GM18498 (cell line): ENCODE data around the gene OGDH.

Experiments used
- ATAC-seq: cut with Tn5 transposase; IDR thresholded peaks from one replicate; pipeline ENCODE4 v1.9.1; 2021; ENCODE audit warnings: mild to moderate bottlenecking, moderate library complexity; ENCODE audit not compliant: unreplicated experiment

The OGDH gene

GRCh38 chr7:44617225-44617890 is 10.9 kb downstream of the OGDH start:
- no peak for ATAC-seq

GRCh38 chr7:44618045-44618444 is 11.6 kb downstream of the OGDH start:
- ATAC-seq = no peak

GRCh38 chr7:44618753-44619152 is 12.3 kb downstream of the OGDH start:
- ATAC-seq = no peak

- ATAC-seq = no peak
Observed at GRCh38 chr7:44621034-44621749, 14.8 kb downstream of the OGDH start.

- no peak for ATAC-seq
Observed at GRCh38 chr7:44621750-44622103, 15.3 kb downstream of the OGDH start.

GRCh38 chr7:44622342-44623151 is 16.1 kb downstream of the OGDH start:
- peak; percentile 69 for ATAC-seq

GRCh38 chr7:44624318-44624717 is 17.9 kb downstream of the OGDH start:
- ATAC-seq = no peak

- no peak for ATAC-seq
Observed at GRCh38 chr7:44625526-44626471, 19.4 kb downstream of the OGDH start.

GRCh38 chr7:44626620-44627019 is 20.2 kb downstream of the OGDH start:
- ATAC-seq = no peak

- ATAC-seq = peak; percentile 41
Observed at GRCh38 chr7:44629829-44630522, 23.5 kb downstream of the OGDH start.

GRCh38 chr7:44630792-44631457 is 24.5 kb downstream of the OGDH start:
- no peak for ATAC-seq

GRCh38 chr7:44631458-44632115 is 25.2 kb downstream of the OGDH start:
- ATAC-seq = no peak

- no peak for ATAC-seq
Observed at GRCh38 chr7:44632196-44632595, 25.8 kb downstream of the OGDH start.

GRCh38 chr7:44633254-44634186 is 27.1 kb downstream of the OGDH start:
- ATAC-seq = peak; percentile 59

- no peak for ATAC-seq
Observed at GRCh38 chr7:44634187-44634838, 27.9 kb downstream of the OGDH start.

- no peak for ATAC-seq
Observed at GRCh38 chr7:44634839-44635591, 28.6 kb downstream of the OGDH start.
